ENCODE results near the gene GPC6.
"Not testable (repeated sequence)": the region's sequence is repeated elsewhere in the genome, so short reads cannot be mapped to it uniquely, and the experiment has no call there.

GPC6 gene

GRCh38 chr13:93450761-93451160, 224.2 kb downstream of the GPC6 start:
- DNase-seq, result no peak

GRCh38 chr13:93454676-93455235, 228.1 kb downstream of the GPC6 start:
- DNase-seq, result not testable (repeated sequence)

- DNase-seq, result no peak
Measured at GRCh38 chr13:93455861-93456260, 229.3 kb downstream of the GPC6 start.

GRCh38 chr13:93460005-93460404, 233.4 kb downstream of the GPC6 start:
- no peak for DNase-seq

- no peak for DNase-seq
Measured at GRCh38 chr13:93462151-93462550, 235.5 kb downstream of the GPC6 start.

GRCh38 chr13:93466502-93467036, 240.0 kb downstream of the GPC6 start:
- DNase-seq, result no peak

GRCh38 chr13:93467175-93467574, 240.6 kb downstream of the GPC6 start:
- DNase-seq, result no peak

- no peak for DNase-seq
Measured at GRCh38 chr13:93468433-93468832, 241.8 kb downstream of the GPC6 start.

GRCh38 chr13:93472296-93472695, 245.7 kb downstream of the GPC6 start:
- no peak for DNase-seq

- no peak for DNase-seq
Measured at GRCh38 chr13:93472814-93473296, 246.2 kb downstream of the GPC6 start.

GRCh38 chr13:93473441-93474270, 247.0 kb downstream of the GPC6 start:
- no peak for DNase-seq

- no peak for DNase-seq
Measured at GRCh38 chr13:93476175-93476574, 249.6 kb downstream of the GPC6 start.

GRCh38 chr13:93477238-93477637, 250.6 kb downstream of the GPC6 start:
- DNase-seq, result no peak

GRCh38 chr13:93480553-93481106, 254.0 kb downstream of the GPC6 start:
- DNase-seq, result no peak

GRCh38 chr13:93496117-93496516, 269.5 kb downstream of the GPC6 start:
- not testable (repeated sequence) for DNase-seq

GRCh38 chr13:93496985-93497673, 270.5 kb downstream of the GPC6 start:
- peak; percentile 56 to 95 (median 88) for DNase-seq

GRCh38 chr13:93499991-93500390, 273.4 kb downstream of the GPC6 start:
- DNase-seq, result no peak

GRCh38 chr13:93502071-93502470, 275.5 kb downstream of the GPC6 start:
- no peak for DNase-seq

- DNase-seq, result no peak
Measured at GRCh38 chr13:93502987-93503615, 276.5 kb downstream of the GPC6 start.

- peak in 1 of 3 experiments; percentile 44 for DNase-seq
Measured at GRCh38 chr13:93505104-93505952, 278.7 kb downstream of the GPC6 start.

- no peak for DNase-seq
Measured at GRCh38 chr13:93511011-93511410, 284.4 kb downstream of the GPC6 start.

GRCh38 chr13:93515267-93515666, 288.7 kb downstream of the GPC6 start:
- no peak for DNase-seq
